VCaP (cell line): ENCODE measurements around the gene SEC22A.

ENCODE experiments used
- H3K27ac ChIP-seq: fragments of 450-650 bp; 2 replicates; pipeline ENCODE4 v1.5.1; 2017
- TF ChIP-seq, protein P1 (sequence below): fragments of 450-650 bp; conservative IDR thresholded peaks from 2 replicates; pipeline ENCODE4 v1.5.1; 2017; ENCODE audit warnings: mild to moderate bottlenecking, moderate library complexity

Gene SEC22A

DNA sequence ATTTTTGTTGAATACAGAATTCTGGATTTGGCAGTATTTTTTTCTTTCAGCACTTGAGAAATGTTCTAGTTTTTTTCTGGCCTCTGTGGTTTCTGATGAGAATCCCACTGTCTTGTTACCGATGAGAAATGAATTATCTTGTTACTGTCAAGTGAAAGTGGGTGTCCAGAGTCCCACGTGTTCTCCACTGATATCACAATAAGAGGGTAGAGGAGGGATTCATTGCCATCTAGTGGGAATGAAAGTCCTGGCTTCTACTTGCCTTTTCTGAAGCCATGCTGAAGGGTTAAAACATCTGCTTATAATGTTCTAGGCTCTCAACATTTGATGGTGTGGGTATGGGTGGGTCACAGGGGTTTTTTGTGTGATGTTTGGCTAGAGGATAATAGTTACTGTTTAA is 66.1 kb downstream of the SEC22A start:
- TF ChIP-seq, protein P1, sequence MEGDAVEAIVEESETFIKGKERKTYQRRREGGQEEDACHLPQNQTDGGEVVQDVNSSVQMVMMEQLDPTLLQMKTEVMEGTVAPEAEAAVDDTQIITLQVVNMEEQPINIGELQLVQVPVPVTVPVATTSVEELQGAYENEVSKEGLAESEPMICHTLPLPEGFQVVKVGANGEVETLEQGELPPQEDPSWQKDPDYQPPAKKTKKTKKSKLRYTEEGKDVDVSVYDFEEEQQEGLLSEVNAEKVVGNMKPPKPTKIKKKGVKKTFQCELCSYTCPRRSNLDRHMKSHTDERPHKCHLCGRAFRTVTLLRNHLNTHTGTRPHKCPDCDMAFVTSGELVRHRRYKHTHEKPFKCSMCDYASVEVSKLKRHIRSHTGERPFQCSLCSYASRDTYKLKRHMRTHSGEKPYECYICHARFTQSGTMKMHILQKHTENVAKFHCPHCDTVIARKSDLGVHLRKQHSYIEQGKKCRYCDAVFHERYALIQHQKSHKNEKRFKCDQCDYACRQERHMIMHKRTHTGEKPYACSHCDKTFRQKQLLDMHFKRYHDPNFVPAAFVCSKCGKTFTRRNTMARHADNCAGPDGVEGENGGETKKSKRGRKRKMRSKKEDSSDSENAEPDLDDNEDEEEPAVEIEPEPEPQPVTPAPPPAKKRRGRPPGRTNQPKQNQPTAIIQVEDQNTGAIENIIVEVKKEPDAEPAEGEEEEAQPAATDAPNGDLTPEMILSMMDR: no peak; the same call in 1 of the 2 replicates
- H3K27ac ChIP-seq: no peak overlapping the region

GRCh38 chr3:123270818-123271217 is 69.1 kb downstream of the SEC22A start:
- TF ChIP-seq, protein P1: no peak
- H3K27ac ChIP-seq: peak overlapping the region; percentile 65

GRCh38 chr3:123271466-123272159 is 69.9 kb downstream of the SEC22A start:
- TF ChIP-seq, protein P1: no peak
- peak overlapping the region; percentile 65 for H3K27ac ChIP-seq

DNA sequence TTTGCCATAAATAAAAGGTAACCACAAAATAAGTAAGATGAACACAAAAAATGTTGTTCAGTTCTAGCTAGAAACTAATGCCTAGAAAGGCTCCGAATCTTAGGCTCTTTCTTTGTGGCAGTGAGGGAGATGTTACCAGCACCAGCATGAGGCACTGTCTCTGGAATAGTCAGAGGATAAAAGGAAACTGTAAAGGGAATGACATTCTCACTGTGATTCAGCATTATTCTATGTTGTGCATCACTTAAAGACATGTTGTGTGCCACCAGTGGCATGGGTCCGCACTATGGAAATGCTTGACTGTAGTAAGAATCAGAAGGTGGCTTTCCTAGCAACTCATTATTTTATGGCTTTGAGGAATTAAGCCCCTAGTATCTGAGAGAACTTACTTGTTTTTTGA is 70.8 kb downstream of the SEC22A start:
- no peak overlapping the region for H3K27ac ChIP-seq
- TF ChIP-seq, protein P1: no peak

GRCh38 chr3:123275691-123276090 is 73.9 kb downstream of the SEC22A start:
- H3K27ac ChIP-seq: no peak overlapping the region
- TF ChIP-seq, protein P1: no peak

GRCh38 chr3:123276346-123277006 is 74.7 kb downstream of the SEC22A start:
- H3K27ac ChIP-seq: no peak overlapping the region
- TF ChIP-seq, protein P1: no peak

DNA sequence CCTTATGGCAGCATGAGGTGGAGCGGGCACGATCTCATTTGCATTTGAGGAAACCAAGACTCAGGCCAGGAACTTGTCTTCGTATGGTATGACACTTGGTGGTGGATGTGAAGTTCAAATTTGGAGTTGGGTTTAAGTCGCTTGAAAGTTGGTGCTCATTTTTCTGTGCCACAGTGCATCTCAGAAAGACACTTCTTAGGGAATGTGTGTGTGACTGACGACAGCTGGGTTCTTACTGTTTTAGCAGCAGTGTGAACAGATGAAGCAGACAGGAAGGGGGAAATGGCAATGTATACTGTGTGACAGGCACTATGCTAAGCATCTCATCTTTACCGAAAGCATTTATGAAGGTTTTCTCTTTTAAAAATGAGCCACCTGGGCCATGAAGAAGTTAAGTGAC is 75.4 kb downstream of the SEC22A start:
- H3K27ac ChIP-seq: no peak overlapping the region
- TF ChIP-seq, protein P1: no peak
